A673 (cell line): ENCODE results near the gene TMEM129. TPM values are rescaled to one million over a fixed set of nuclear protein-coding genes. Genes with fewer than 3 reads are reported as not detected.

Source experiments
- BruUV-seq: library from RNA; stranded (reverse); fragments of 400-500 nt; replicated peaks from 2 replicates; lab custom pipeline; 2021; lab: Mats Ljungman, UMichigan
- CTCF ChIA-PET: fragments of 300-600 bp; sonication (Branson Sonifier 250); formaldehyde crosslinking; loops from one replicate; lab custom pipeline; 2022; ENCODE audit warnings: antibody characterized with exemption; lab: Charles Lee
- POLR2A ChIA-PET: fragments of 300-600 bp; sonication (Branson Sonifier 250); formaldehyde crosslinking; loops from one replicate; lab custom pipeline; 2022; ENCODE audit warnings: antibody characterized with exemption; ENCODE audit not compliant: low non-redundant PET; lab: Charles Lee
- DNase-seq: peaks from one replicate; pipeline ENCODE4 v3.0.0-alpha.2; 2015; ENCODE audit warnings: low spot score
- H3K27ac ChIP-seq: fragments of 200-600 bp; sonication (generic); 2 replicates; pipeline ENCODE4 v1.5.1; 2016; ENCODE audit warnings: mixed run types, low read depth, mild to moderate bottlenecking, mixed read lengths, antibody characterized with exemption, low read length; ENCODE audit not compliant: poor library complexity, severe bottlenecking
- H3K27me3 ChIP-seq: fragments of 200-600 bp; sonication (generic); replicated peaks from 2 replicates; pipeline ENCODE4 v1.6.1; 2017; ENCODE audit warnings: mixed run types, low read depth, mild to moderate bottlenecking, mixed read lengths, antibody characterized with exemption, low read length; ENCODE audit not compliant: insufficient read depth, poor library complexity
- H3K36me3 ChIP-seq: fragments of 200-600 bp; sonication (generic); 2 replicates; pipeline ENCODE4 v1.6.1; 2016; ENCODE audit warnings: mixed run types, mild to moderate bottlenecking, mixed read lengths, antibody characterized with exemption, low read length; ENCODE audit not compliant: insufficient read depth, poor library complexity, severe bottlenecking
- H3K4me1 ChIP-seq: fragments of 200-600 bp; sonication (generic); 2 replicates; pipeline ENCODE4 v1.6.1; 2017; ENCODE audit warnings: mixed run types, mild to moderate bottlenecking, mixed read lengths, antibody characterized with exemption, low read length; ENCODE audit not compliant: insufficient read depth, poor library complexity, severe bottlenecking
- H3K4me3 ChIP-seq: fragments of 200-600 bp; sonication (generic); 2 replicates; pipeline ENCODE4 v1.5.1; 2016; ENCODE audit warnings: low read depth, mixed run types, mild to moderate bottlenecking, mixed read lengths, low read length; ENCODE audit not compliant: poor library complexity, severe bottlenecking
- H3K9me3 ChIP-seq: fragments of 200-600 bp; sonication (generic); 2 replicates; pipeline ENCODE4 v1.6.1; 2016; ENCODE audit warnings: mixed run types, low read depth, mild to moderate bottlenecking, mixed read lengths, antibody characterized with exemption, low read length; ENCODE audit not compliant: poor library complexity, severe bottlenecking
- EZH2 ChIP-seq: fragments of 200-600 bp; sonication (generic); IDR thresholded peaks from 2 replicates; pipeline ENCODE4 v1.6.1; 2017; ENCODE audit warnings: borderline replicate concordance, low read depth, mild to moderate bottlenecking, mixed read lengths, antibody characterized with exemption, low read length; ENCODE audit not compliant: poor library complexity, severe bottlenecking
- intact Hi-C: fragments of 100-400 bp; cut with micrococcal nuclease; formaldehyde crosslinking; loops from one replicate; pipeline ENCODE4 v1.10.0; 2022; ENCODE audit not compliant: unreplicated experiment
- total RNA-seq: library from RNA; stranded (reverse); gene quantifications from 2 replicates; pipeline ENCODE4 v1.2.3, GENCODE V29; 2021
- TF ChIP-seq, protein P1 (sequence below): fragments of 300-800, 200-600 bp; sonication (generic); conservative IDR thresholded peaks from 2 replicates; pipeline ENCODE4 v1.5.1; 2017; ENCODE audit warnings: low read depth, mild to moderate bottlenecking, antibody characterized with exemption, low read length, moderate library complexity, mixed read lengths

TMEM129 gene
- total RNA-seq, 1 experiment from 2014 or later = 28.8 TPM

DNA sequence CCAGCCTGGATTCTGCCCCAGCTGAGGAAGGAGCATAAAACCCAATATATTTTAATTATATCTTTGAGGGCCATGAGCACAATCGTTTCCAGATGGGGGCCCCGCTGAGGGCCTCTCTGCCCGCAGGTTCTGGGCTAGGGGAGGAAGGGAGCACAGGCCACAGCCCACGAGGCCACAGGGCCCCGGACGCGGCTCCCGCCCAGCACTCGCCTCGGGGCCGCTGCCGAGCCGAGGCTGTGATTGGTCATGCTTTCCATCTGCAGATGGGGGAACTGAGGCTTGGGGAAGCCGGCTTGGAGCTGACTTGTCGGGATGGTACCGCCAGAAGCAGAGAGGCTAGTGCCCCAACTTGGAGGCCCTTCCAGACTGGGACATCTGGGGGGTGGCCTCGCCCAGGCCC lies 34.2 kb upstream of the TMEM129 start:
- CTCF ChIA-PET = interaction anchor here (0.6 kb wide), 1 partner anchor 82 kb away, joined by 6 read pairs; no protein-coding TSS in a partner anchor
- H3K9me3 ChIP-seq = no peaks in the 10 kb centered on the region
- POLR2A ChIA-PET = no interaction called here
- DNase-seq = no peak
- no peaks in the 10 kb centered on the region for H3K4me1 ChIP-seq
- no peak overlapping the region for H3K4me3 ChIP-seq
- intact Hi-C loops = no loop called here
- no peaks in the 10 kb centered on the region for H3K36me3 ChIP-seq
- TF ChIP-seq EZH2 = no peak
- TF ChIP-seq, protein P1, sequence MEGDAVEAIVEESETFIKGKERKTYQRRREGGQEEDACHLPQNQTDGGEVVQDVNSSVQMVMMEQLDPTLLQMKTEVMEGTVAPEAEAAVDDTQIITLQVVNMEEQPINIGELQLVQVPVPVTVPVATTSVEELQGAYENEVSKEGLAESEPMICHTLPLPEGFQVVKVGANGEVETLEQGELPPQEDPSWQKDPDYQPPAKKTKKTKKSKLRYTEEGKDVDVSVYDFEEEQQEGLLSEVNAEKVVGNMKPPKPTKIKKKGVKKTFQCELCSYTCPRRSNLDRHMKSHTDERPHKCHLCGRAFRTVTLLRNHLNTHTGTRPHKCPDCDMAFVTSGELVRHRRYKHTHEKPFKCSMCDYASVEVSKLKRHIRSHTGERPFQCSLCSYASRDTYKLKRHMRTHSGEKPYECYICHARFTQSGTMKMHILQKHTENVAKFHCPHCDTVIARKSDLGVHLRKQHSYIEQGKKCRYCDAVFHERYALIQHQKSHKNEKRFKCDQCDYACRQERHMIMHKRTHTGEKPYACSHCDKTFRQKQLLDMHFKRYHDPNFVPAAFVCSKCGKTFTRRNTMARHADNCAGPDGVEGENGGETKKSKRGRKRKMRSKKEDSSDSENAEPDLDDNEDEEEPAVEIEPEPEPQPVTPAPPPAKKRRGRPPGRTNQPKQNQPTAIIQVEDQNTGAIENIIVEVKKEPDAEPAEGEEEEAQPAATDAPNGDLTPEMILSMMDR = no peak
- H3K27ac ChIP-seq = no peak overlapping the region
- H3K27me3 ChIP-seq = no peaks in the 10 kb centered on the region
- no TSS peak for BruUV-seq

DNA sequence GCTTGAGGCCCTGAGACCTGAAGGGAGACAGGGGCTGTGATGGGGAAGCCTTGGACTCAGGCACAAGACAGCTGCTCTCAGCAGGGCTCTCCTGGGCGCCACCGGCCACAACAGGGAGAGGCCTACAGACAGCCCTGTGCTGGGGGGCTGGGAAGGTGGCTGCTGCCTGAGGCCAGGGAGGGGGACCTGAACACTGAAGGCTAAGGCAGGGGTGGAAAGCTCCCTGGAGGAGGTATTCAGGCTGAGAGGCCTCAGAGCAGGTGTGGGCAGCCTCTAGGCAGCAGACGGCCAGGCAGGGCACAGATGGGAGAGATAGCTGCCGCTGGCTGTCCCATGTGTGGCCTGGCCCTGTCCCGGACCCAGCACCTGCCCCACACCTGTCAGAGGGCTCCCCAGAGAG lies 33.2 kb upstream of the TMEM129 start:
- TF ChIP-seq, protein P1 = no peak
- no peak for TF ChIP-seq EZH2
- Histone ChIP-seq H3K4me1 (no peaks in the 10 kb centered on the region), H3K36me3 (no peaks in the 10 kb centered on the region), H3K27me3 (no peaks in the 10 kb centered on the region), H3K27ac (no peak overlapping the region), H3K9me3 (no peaks in the 10 kb centered on the region), H3K4me3 (no peak overlapping the region)
- intact Hi-C loops = no loop called here
- BruUV-seq = no TSS peak
- DNase-seq = no peak
- CTCF ChIA-PET = no interaction called here
- POLR2A ChIA-PET = no interaction called here

DNA sequence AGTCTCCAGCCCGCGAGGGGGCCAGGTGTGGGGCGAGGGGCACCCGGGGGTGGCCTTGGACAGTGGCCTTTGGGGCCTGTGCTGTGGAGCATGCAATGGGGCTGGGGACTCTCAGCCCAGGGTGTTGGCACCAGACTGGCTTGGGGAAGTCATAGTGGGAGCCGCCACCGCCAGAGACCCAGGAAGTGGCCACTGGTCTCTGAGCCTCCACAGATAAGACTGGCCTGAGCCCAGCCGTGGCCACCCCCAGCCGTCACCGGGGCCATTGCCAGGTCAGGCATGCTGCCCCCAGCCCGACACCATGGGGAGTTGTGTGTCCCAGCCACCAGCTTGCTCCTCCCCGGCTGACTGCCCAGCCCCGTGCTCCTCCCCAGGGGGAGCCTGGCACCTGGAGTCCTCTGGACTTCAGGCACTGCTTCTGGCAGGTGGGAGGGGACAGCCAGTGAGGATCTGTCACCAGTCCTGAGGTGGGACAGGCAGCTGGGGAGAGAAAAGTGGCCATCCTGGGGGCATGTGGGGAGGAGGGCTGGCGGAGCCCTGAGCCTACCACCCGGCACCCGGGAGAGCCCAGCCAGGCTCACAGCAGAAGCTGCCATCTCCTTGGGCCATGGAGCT lies 32.7 kb upstream of the TMEM129 start:
- no TSS peak for BruUV-seq
- ChIA-PET CTCF (no interaction called here), POLR2A (no interaction called here)
- TF ChIP-seq EZH2 = no peak
- TF ChIP-seq, protein P1 = no peak
- H3K36me3 ChIP-seq = no peaks in the 10 kb centered on the region
- intact Hi-C loops = no loop called here
- DNase-seq = no peak
- H3K27me3 ChIP-seq = no peaks in the 10 kb centered on the region
- no peaks in the 10 kb centered on the region for H3K9me3 ChIP-seq
- H3K4me1 ChIP-seq = no peaks in the 10 kb centered on the region
- H3K4me3 ChIP-seq = no peak overlapping the region
- no peak overlapping the region for H3K27ac ChIP-seq
